ENCODE results near the gene ITM2C. TPM values are rescaled to one million over a fixed set of nuclear protein-coding genes. Genes with fewer than 3 reads are reported as not detected.

ITM2C gene
- total and polyA plus RNA-seq, 7 experiments from 2014 or later, result 7.4 to 37.4 (median 25.3) TPM

- peaks cover 0 to 5% of the 10 kb centered on the region in 2 donors for H3K4me1 ChIP-seq (ENCODE audit: control insufficient read depth in 2 of 2, insufficient read depth in 2 of 2, low read length in 2 of 2)
- Mint-ChIP-seq H3K4me3 (no peak overlapping the region), H3K9me3 (no peaks in the 10 kb centered on the region), H3K36me3 (peaks cover 0 to 11% (median 2%) of the 10 kb centered on the region in 5 donors), H3K27ac (peak overlapping the region in 2 of 9 donors; percentile 7 to 12), H3K4me1 (peaks cover 8 to 37% (median 19%) of the 10 kb centered on the region in 7 donors), H3K27me3 (peaks cover 0 to 40% (median 1%) of the 10 kb centered on the region in 5 donors)
- ChIA-PET CTCF (interaction anchor here (0.9 to 1.3 kb wide), 3 partner anchors 11 to 61 kb away, joined by 3 to 4 read pairs (median 3); no protein-coding TSS in a partner anchor), POLR2A (interaction anchor here (0.7 kb wide), 1 partner anchor 713 kb away, joined by 3 read pairs; no protein-coding TSS in a partner anchor)
- no peak overlapping the region for H3K4me3 ChIP-seq (ENCODE audit: low read length)
- H3K36me3 ChIP-seq (ENCODE audit: control insufficient read depth in 2 of 3, insufficient read depth in 3 of 3, low read length in 3 of 3), result peaks cover 0 to 8% (median 0%) of the 10 kb centered on the region in 3 experiments
- intact Hi-C loops (cut with micrococcal nuclease), result no loop called here
- DNase-seq (no peak), ATAC-seq (no peak)
- no peak overlapping the region for H3K27ac ChIP-seq (ENCODE audit: low read depth, low read length)
- H3K27me3 ChIP-seq (ENCODE audit: control insufficient read depth in 2 of 2, insufficient read depth in 2 of 2, low read length in 2 of 2), result no peaks in the 10 kb centered on the region
- H3K9me3 ChIP-seq (ENCODE audit: control insufficient read depth in 2 of 3, low read length in 3 of 3), result no peaks in the 10 kb centered on the region
Measured at GRCh38 chr2:230910546-230911177, 45.9 kb downstream of the ITM2C start.

- no peak overlapping the region for H3K27ac Mint-ChIP-seq
- DNase-seq (no peak), ATAC-seq (no peak)
- H3K36me3 ChIP-seq (ENCODE audit: control insufficient read depth in 2 of 3, insufficient read depth in 3 of 3, low read length in 3 of 3), result peaks cover 0 to 8% (median 0%) of the 10 kb centered on the region in 3 experiments
- H3K4me3 ChIP-seq (ENCODE audit: low read length), result no peak overlapping the region
- H3K4me3 Mint-ChIP-seq, result no peak overlapping the region
- no peaks in the 10 kb centered on the region for H3K9me3 Mint-ChIP-seq
- H3K27ac ChIP-seq (ENCODE audit: low read depth, low read length), result no peak overlapping the region
- no peaks in the 10 kb centered on the region for H3K4me1 ChIP-seq (ENCODE audit: control insufficient read depth in 2 of 2, insufficient read depth in 2 of 2, low read length in 2 of 2)
- H3K27me3 Mint-ChIP-seq, result peaks cover 0 to 47% (median 3%) of the 10 kb centered on the region in 5 donors
- no peaks in the 10 kb centered on the region for H3K9me3 ChIP-seq (ENCODE audit: control insufficient read depth in 2 of 3, low read length in 3 of 3)
- ChIA-PET CTCF (interaction anchor here (0.5 to 1.9 kb wide), 4 partner anchors 66 to 721 kb away, joined by 3 to 9 read pairs (median 6); no protein-coding TSS in a partner anchor), POLR2A (no interaction called here)
- no peaks in the 10 kb centered on the region for H3K27me3 ChIP-seq (ENCODE audit: control insufficient read depth in 2 of 2, insufficient read depth in 2 of 2, low read length in 2 of 2)
- peaks cover 0 to 11% (median 2%) of the 10 kb centered on the region in 5 donors for H3K36me3 Mint-ChIP-seq
- peaks cover 0 to 28% (median 14%) of the 10 kb centered on the region in 7 donors for H3K4me1 Mint-ChIP-seq
- intact Hi-C loops (cut with micrococcal nuclease), result no loop called here
Measured at GRCh38 chr2:230912046-230912445, 47.3 kb downstream of the ITM2C start.

- Histone ChIP-seq H3K27me3 (ENCODE audit: control insufficient read depth in 2 of 2, insufficient read depth in 2 of 2, low read length in 2 of 2) (no peaks in the 10 kb centered on the region), H3K36me3 (ENCODE audit: control insufficient read depth in 2 of 3, insufficient read depth in 3 of 3, low read length in 3 of 3) (peaks cover 0 to 8% (median 0%) of the 10 kb centered on the region in 3 experiments), H3K9me3 (ENCODE audit: control insufficient read depth in 2 of 3, low read length in 3 of 3) (no peaks in the 10 kb centered on the region), H3K4me3 (ENCODE audit: low read length) (no peak overlapping the region), H3K27ac (ENCODE audit: low read depth, low read length) (no peak overlapping the region), H3K4me1 (ENCODE audit: control insufficient read depth in 2 of 2, insufficient read depth in 2 of 2, low read length in 2 of 2) (no peaks in the 10 kb centered on the region)
- H3K27me3 Mint-ChIP-seq, result peaks cover 0 to 50% (median 3%) of the 10 kb centered on the region in 5 donors
- H3K4me1 Mint-ChIP-seq, result peaks cover 0 to 28% (median 15%) of the 10 kb centered on the region in 7 donors
- H3K9me3 Mint-ChIP-seq, result no peaks in the 10 kb centered on the region
- DNase-seq (no peak), ATAC-seq (no peak)
- intact Hi-C loops (cut with micrococcal nuclease), result loop anchor here in 1 of 2 donors (1.0 kb wide), 3 partner anchors 48 to 88 kb away; partner anchors contain the start of gene ITM2C
- CTCF ChIA-PET, result interaction anchor here (0.5 to 1.9 kb wide), 7 partner anchors 14 to 722 kb away, joined by 3 to 9 read pairs (median 4); partner anchors contain the start of gene ITM2C
- no peak overlapping the region for H3K4me3 Mint-ChIP-seq
- POLR2A ChIA-PET, result no interaction called here
- peaks cover 0 to 11% (median 2%) of the 10 kb centered on the region in 5 donors for H3K36me3 Mint-ChIP-seq
- H3K27ac Mint-ChIP-seq, result no peak overlapping the region
Measured at GRCh38 chr2:230912724-230913123, 48.0 kb downstream of the ITM2C start.

GRCh38 chr2:230913406-230914143, 48.8 kb downstream of the ITM2C start:
- Mint-ChIP-seq H3K27ac (peak overlapping the region in 1 of 9 donors; percentile 7), H3K36me3 (peaks cover 0 to 11% (median 2%) of the 10 kb centered on the region in 5 donors), H3K4me3 (no peak overlapping the region), H3K27me3 (peaks cover 0 to 56% (median 3%) of the 10 kb centered on the region in 5 donors), H3K9me3 (no peaks in the 10 kb centered on the region), H3K4me1 (peaks cover 0 to 27% (median 15%) of the 10 kb centered on the region in 7 donors)
- Histone ChIP-seq H3K4me3 (ENCODE audit: low read length) (no peak overlapping the region), H3K9me3 (ENCODE audit: control insufficient read depth in 2 of 3, low read length in 3 of 3) (no peaks in the 10 kb centered on the region), H3K36me3 (ENCODE audit: control insufficient read depth in 2 of 3, insufficient read depth in 3 of 3, low read length in 3 of 3) (peaks cover 0 to 8% (median 0%) of the 10 kb centered on the region in 3 experiments), H3K4me1 (ENCODE audit: control insufficient read depth in 2 of 2, insufficient read depth in 2 of 2, low read length in 2 of 2) (no peaks in the 10 kb centered on the region), H3K27me3 (ENCODE audit: control insufficient read depth in 2 of 2, insufficient read depth in 2 of 2, low read length in 2 of 2) (no peaks in the 10 kb centered on the region), H3K27ac (ENCODE audit: low read depth, low read length) (no peak overlapping the region)
- intact Hi-C loops (cut with micrococcal nuclease), result loop anchor here in 1 of 2 donors (1.0 kb wide), 3 partner anchors 49 to 89 kb away; partner anchors contain the start of gene ITM2C
- ChIA-PET POLR2A (no interaction called here), CTCF (interaction anchor here (0.7 to 1.9 kb wide), 6 partner anchors 13 to 89 kb away, joined by 3 to 9 read pairs (median 4); partner anchors contain the start of gene ITM2C)
- ATAC-seq, result peak; percentile 78
- DNase-seq, result peak in 4 of 9 donors; percentile 22 to 36 (median 29)

GRCh38 chr2:230914886-230915285, 50.1 kb downstream of the ITM2C start:
- DNase-seq (no peak), ATAC-seq (no peak)
- CTCF ChIA-PET, result no interaction called here
- Histone ChIP-seq H3K27ac (ENCODE audit: low read depth, low read length) (no peak overlapping the region), H3K27me3 (ENCODE audit: control insufficient read depth in 2 of 2, insufficient read depth in 2 of 2, low read length in 2 of 2) (no peaks in the 10 kb centered on the region), H3K4me1 (ENCODE audit: control insufficient read depth in 2 of 2, insufficient read depth in 2 of 2, low read length in 2 of 2) (no peaks in the 10 kb centered on the region), H3K4me3 (ENCODE audit: low read length) (no peak overlapping the region), H3K9me3 (ENCODE audit: control insufficient read depth in 2 of 3, low read length in 3 of 3) (no peaks in the 10 kb centered on the region), H3K36me3 (ENCODE audit: control insufficient read depth in 2 of 3, insufficient read depth in 3 of 3, low read length in 3 of 3) (peaks cover 0 to 5% (median 0%) of the 10 kb centered on the region in 3 experiments)
- peaks cover 0 to 8% (median 2%) of the 10 kb centered on the region in 5 donors for H3K36me3 Mint-ChIP-seq
- no peak overlapping the region for H3K4me3 Mint-ChIP-seq
- H3K27me3 Mint-ChIP-seq, result peaks cover 0 to 61% (median 3%) of the 10 kb centered on the region in 5 donors
- H3K9me3 Mint-ChIP-seq, result no peaks in the 10 kb centered on the region
- H3K4me1 Mint-ChIP-seq, result peaks cover 8 to 24% (median 17%) of the 10 kb centered on the region in 7 donors
- POLR2A ChIA-PET, result no interaction called here
- intact Hi-C loops (cut with micrococcal nuclease), result no loop called here
- peak overlapping the region in 1 of 9 donors; percentile 56 for H3K27ac Mint-ChIP-seq

- peak overlapping the region in 1 of 9 donors; percentile 15 for H3K27ac Mint-ChIP-seq
- ChIA-PET CTCF (no interaction called here), POLR2A (no interaction called here)
Measured at GRCh38 chr2:230915319-230915718, 50.6 kb downstream of the ITM2C start.

More at GRCh38 chr2:230915319-230915718, 50.6 kb downstream of the ITM2C start:
- Mint-ChIP-seq H3K9me3 (no peaks in the 10 kb centered on the region), H3K4me1 (peaks cover 11 to 27% (median 20%) of the 10 kb centered on the region in 7 donors), H3K4me3 (no peak overlapping the region), H3K36me3 (peaks cover 0 to 4% (median 2%) of the 10 kb centered on the region in 5 donors), H3K27me3 (peaks cover 0 to 64% (median 3%) of the 10 kb centered on the region in 5 donors)
- intact Hi-C loops (cut with micrococcal nuclease), result no loop called here
- Histone ChIP-seq H3K4me1 (ENCODE audit: control insufficient read depth in 2 of 2, insufficient read depth in 2 of 2, low read length in 2 of 2) (no peaks in the 10 kb centered on the region), H3K4me3 (ENCODE audit: low read length) (no peak overlapping the region), H3K9me3 (ENCODE audit: control insufficient read depth in 2 of 3, low read length in 3 of 3) (no peaks in the 10 kb centered on the region), H3K27ac (ENCODE audit: low read depth, low read length) (no peak overlapping the region), H3K27me3 (ENCODE audit: control insufficient read depth in 2 of 2, insufficient read depth in 2 of 2, low read length in 2 of 2) (no peaks in the 10 kb centered on the region), H3K36me3 (ENCODE audit: control insufficient read depth in 2 of 3, insufficient read depth in 3 of 3, low read length in 3 of 3) (peaks cover 0 to under 1% (median 0%) of the 10 kb centered on the region in 3 experiments)
- DNase-seq (no peak), ATAC-seq (no peak)

Measured in naive thymus-derived CD4-positive, alpha-beta T cell (primary cell).